GM23338 (cell line): ENCODE results near the gene DOCK2. TPM values are rescaled to one million over a fixed set of nuclear protein-coding genes. Genes with fewer than 3 reads are reported as not detected.

Source experiments
- ATAC-seq: fragments of 200-7000 bp; cut with Tn5 transposase; 3 replicates; pipeline ENCODE4 v1.9.1; 2020
- DNase-seq: peaks from one replicate; pipeline ENCODE4 v3.0.0-alpha.2; 2015; ENCODE audit warnings: low spot score
- H2AFZ ChIP-seq: fragments of 200-600 bp; sonication (generic); 2 replicates; pipeline ENCODE4 v1.8.0; 2016; ENCODE audit warnings: antibody characterized with exemption, mild to moderate bottlenecking, moderate library complexity
- H3F3A ChIP-seq: fragments of 200-600 bp; sonication (generic); replicated peaks from 2 replicates; pipeline ENCODE4 v1.8.0; 2017; ENCODE audit warnings: antibody characterized with exemption, mixed run types, low read depth
- H3K27ac ChIP-seq: fragments of 200-600 bp; sonication (generic); 2 replicates; pipeline ENCODE4 v1.6.1; 2016; ENCODE audit warnings: low read depth
- H3K27me3 ChIP-seq: fragments of 200-600 bp; sonication (generic); 2 replicates; pipeline ENCODE4 v1.8.0; 2016; ENCODE audit warnings: mild to moderate bottlenecking, mixed run types, moderate library complexity; ENCODE audit not compliant: insufficient read depth
- H3K36me3 ChIP-seq: fragments of 200-600 bp; sonication (generic); 2 replicates; pipeline ENCODE4 v1.8.0; 2016; ENCODE audit warnings: mild to moderate bottlenecking; ENCODE audit not compliant: insufficient read depth
- H3K4me1 ChIP-seq: fragments of 200-600 bp; sonication (generic); 2 replicates; pipeline ENCODE4 v1.8.0; 2016; ENCODE audit warnings: mild to moderate bottlenecking, moderate library complexity; ENCODE audit not compliant: insufficient read depth
- H3K4me2 ChIP-seq: fragments of 200-600 bp; sonication (generic); 2 replicates; pipeline ENCODE4 v1.7.1; 2017; ENCODE audit warnings: mixed run types
- H3K4me3 ChIP-seq: fragments of 200-600 bp; sonication (generic); 2 replicates; pipeline ENCODE4 v1.6.1; 2016; ENCODE audit warnings: mixed run types
- H3K79me2 ChIP-seq: fragments of 200-600 bp; sonication (generic); replicated peaks from 2 replicates; pipeline ENCODE4 v1.8.0; 2017; ENCODE audit warnings: mild to moderate bottlenecking; ENCODE audit not compliant: insufficient read depth
- H3K9me2 ChIP-seq: fragments of 200-600 bp; sonication (generic); 2 replicates; pipeline ENCODE4 v1.8.0; 2017; ENCODE audit not compliant: insufficient read depth
- H4K20me1 ChIP-seq: fragments of 200-600 bp; sonication (generic); replicated peaks from 2 replicates; pipeline ENCODE4 v1.8.0; 2017; ENCODE audit warnings: mild to moderate bottlenecking; ENCODE audit not compliant: insufficient read depth
- H3K27ac Mint-ChIP-seq: 2 replicates; pipeline ENCODE4 v1.8.0; 2020; ENCODE audit warnings: inconsistent platforms, mild to moderate bottlenecking, moderate library complexity, mixed read lengths
- H3K27me3 Mint-ChIP-seq: 3 replicates; pipeline ENCODE4 v1.8.0; 2022; ENCODE audit warnings: low read depth, mild to moderate bottlenecking, moderate library complexity, mixed read lengths, inconsistent platforms; ENCODE audit not compliant: insufficient read depth, poor library complexity
- H3K36me3 Mint-ChIP-seq: 3 replicates; pipeline ENCODE4 v1.8.0; 2021; ENCODE audit warnings: low read depth, mild to moderate bottlenecking, inconsistent platforms, moderate library complexity, mixed read lengths
- H3K4me1 Mint-ChIP-seq: 3 replicates; pipeline ENCODE4 v1.8.0; 2020; ENCODE audit warnings: mild to moderate bottlenecking, inconsistent platforms, mixed read lengths
- H3K4me3 Mint-ChIP-seq: 3 replicates; pipeline ENCODE4 v1.8.0; 2021; ENCODE audit warnings: moderate library complexity, mild to moderate bottlenecking, inconsistent platforms, mixed read lengths
- H3K9me3 Mint-ChIP-seq: 3 replicates; pipeline ENCODE4 v1.8.0; 2020; ENCODE audit warnings: moderate library complexity, mild to moderate bottlenecking, inconsistent platforms, mixed read lengths
- CREB1 ChIP-seq: fragments of 250-450 bp; sonication (Bioruptor Pico); IDR thresholded peaks from 2 replicates; pipeline ENCODE4 v1.5.0; 2020; ENCODE audit warnings: low read depth, mild to moderate bottlenecking, moderate library complexity
- EZH2phosphoT487 ChIP-seq: fragments of 200-600 bp; sonication (generic); IDR thresholded peaks from one replicate; pipeline ENCODE4 v1.8.1; 2018; ENCODE audit warnings: antibody characterized with exemption; ENCODE audit not compliant: unreplicated experiment
- JUNB ChIP-seq: IDR thresholded peaks from one replicate; pipeline ENCODE4 v1.6.1; 2016; ENCODE audit warnings: antibody characterized with exemption; ENCODE audit not compliant: unreplicated experiment
- NANOG ChIP-seq: IDR thresholded peaks from 2 replicates; pipeline ENCODE4 v1.6.1; 2016; ENCODE audit warnings: antibody characterized with exemption, borderline replicate concordance
- POLR2AphosphoS5 ChIP-seq: IDR thresholded peaks from 2 replicates; pipeline ENCODE4 v1.6.1; 2016; ENCODE audit warnings: antibody characterized with exemption, low read depth
- STAT1 ChIP-seq: IDR thresholded peaks from one replicate; pipeline ENCODE4 v1.6.1; 2016; ENCODE audit warnings: antibody characterized with exemption; ENCODE audit not compliant: unreplicated experiment
- ZNF331 ChIP-seq: fragments of 250-450 bp; sonication (Bioruptor Pico); IDR thresholded peaks from 2 replicates; pipeline ENCODE4 v1.5.0; 2020; ENCODE audit warnings: low read depth, mild to moderate bottlenecking, moderate library complexity
- polyA plus RNA-seq: library from polyadenylated mRNA; unstranded; fragments of >200 nt; fragmentation: Nextera tagmentation; extraction: Ambion mirVana; gene quantifications from 2 replicates; pipeline ENCODE4 v1.2.1, GENCODE V29; 2016
- total RNA-seq: library from RNA; depleted of rRNA; stranded (reverse); fragments of >200 nt; shearing (Covaris generic); gene quantifications from 2 replicates; pipeline ENCODE4 v1.2.3, GENCODE V29; 2014
- TF ChIP-seq, protein P1 (sequence below): IDR thresholded peaks from one replicate; pipeline ENCODE4 v1.6.1; 2018; ENCODE audit warnings: antibody characterized with exemption; ENCODE audit not compliant: unreplicated experiment
- TF ChIP-seq, protein P2 (sequence below), 2 experiments: fragments of 200-600 bp in 1 of 2; sonication (generic) in 1 of 2; conservative IDR thresholded peaks; 2 replicates each; pipeline versions ENCODE4 v1.5.1 to v1.6.1; 2016 to 2017; ENCODE audit warnings: antibody characterized with exemption in 2 of 2, low read depth in 2 of 2, mild to moderate bottlenecking in 2 of 2, moderate library complexity in 1 of 2
- TF ChIP-seq, protein P3 (sequence below): IDR thresholded peaks from 2 replicates; pipeline ENCODE4 v1.6.1; 2016; ENCODE audit warnings: antibody characterized with exemption
- TF ChIP-seq, protein P4 (sequence below): fragments of 250-450 bp; sonication (Bioruptor Pico); IDR thresholded peaks from 2 replicates; pipeline ENCODE4 v1.5.0; 2020; ENCODE audit warnings: mild to moderate bottlenecking, moderate library complexity

The DOCK2 gene
- total and polyA plus RNA-seq, 2 experiments from 2014 or later = 3.7 to 9.4 TPM

DNA sequence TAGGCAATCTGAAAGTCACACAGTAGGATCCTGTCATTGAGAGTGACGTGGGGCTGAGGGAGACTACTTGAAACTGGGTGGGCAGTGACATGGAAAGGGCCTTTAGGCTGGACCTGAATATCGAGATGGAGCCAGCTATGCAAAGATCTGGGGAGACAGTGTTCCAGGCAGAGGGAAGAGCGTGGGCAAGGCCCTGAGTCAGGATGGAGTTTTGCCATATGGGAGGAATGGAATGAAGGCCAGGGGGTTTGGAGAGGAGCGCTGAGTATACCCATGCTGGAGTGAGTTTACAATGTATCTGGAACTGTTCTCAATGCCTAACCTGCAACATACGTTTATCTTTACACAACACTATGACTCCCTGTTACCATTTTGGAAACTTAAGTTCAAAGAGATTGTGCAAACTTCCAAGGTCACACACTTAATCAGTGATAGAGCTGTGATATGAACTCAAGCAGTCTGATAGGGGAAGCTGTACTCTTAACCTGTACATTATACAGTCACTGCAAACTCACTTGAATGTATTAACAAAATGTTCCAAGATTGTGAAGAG lies 309.7 kb downstream of the DOCK2 start (continued):
- TF ChIP-seq JUNB (no peak), POLR2AphosphoS5 (no peak), NANOG (no peak), ZNF331 (CRISPR knock-in tag) (no peak), CREB1 (CRISPR knock-in tag) (no peak), EZH2phosphoT487 (no peak)
- TF ChIP-seq, protein P1, sequence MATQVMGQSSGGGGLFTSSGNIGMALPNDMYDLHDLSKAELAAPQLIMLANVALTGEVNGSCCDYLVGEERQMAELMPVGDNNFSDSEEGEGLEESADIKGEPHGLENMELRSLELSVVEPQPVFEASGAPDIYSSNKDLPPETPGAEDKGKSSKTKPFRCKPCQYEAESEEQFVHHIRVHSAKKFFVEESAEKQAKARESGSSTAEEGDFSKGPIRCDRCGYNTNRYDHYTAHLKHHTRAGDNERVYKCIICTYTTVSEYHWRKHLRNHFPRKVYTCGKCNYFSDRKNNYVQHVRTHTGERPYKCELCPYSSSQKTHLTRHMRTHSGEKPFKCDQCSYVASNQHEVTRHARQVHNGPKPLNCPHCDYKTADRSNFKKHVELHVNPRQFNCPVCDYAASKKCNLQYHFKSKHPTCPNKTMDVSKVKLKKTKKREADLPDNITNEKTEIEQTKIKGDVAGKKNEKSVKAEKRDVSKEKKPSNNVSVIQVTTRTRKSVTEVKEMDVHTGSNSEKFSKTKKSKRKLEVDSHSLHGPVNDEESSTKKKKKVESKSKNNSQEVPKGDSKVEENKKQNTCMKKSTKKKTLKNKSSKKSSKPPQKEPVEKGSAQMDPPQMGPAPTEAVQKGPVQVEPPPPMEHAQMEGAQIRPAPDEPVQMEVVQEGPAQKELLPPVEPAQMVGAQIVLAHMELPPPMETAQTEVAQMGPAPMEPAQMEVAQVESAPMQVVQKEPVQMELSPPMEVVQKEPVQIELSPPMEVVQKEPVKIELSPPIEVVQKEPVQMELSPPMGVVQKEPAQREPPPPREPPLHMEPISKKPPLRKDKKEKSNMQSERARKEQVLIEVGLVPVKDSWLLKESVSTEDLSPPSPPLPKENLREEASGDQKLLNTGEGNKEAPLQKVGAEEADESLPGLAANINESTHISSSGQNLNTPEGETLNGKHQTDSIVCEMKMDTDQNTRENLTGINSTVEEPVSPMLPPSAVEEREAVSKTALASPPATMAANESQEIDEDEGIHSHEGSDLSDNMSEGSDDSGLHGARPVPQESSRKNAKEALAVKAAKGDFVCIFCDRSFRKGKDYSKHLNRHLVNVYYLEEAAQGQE = no peak
- TF ChIP-seq, protein P2, sequence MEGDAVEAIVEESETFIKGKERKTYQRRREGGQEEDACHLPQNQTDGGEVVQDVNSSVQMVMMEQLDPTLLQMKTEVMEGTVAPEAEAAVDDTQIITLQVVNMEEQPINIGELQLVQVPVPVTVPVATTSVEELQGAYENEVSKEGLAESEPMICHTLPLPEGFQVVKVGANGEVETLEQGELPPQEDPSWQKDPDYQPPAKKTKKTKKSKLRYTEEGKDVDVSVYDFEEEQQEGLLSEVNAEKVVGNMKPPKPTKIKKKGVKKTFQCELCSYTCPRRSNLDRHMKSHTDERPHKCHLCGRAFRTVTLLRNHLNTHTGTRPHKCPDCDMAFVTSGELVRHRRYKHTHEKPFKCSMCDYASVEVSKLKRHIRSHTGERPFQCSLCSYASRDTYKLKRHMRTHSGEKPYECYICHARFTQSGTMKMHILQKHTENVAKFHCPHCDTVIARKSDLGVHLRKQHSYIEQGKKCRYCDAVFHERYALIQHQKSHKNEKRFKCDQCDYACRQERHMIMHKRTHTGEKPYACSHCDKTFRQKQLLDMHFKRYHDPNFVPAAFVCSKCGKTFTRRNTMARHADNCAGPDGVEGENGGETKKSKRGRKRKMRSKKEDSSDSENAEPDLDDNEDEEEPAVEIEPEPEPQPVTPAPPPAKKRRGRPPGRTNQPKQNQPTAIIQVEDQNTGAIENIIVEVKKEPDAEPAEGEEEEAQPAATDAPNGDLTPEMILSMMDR (conservative IDR thresholded peaks at IDR 0.05; ENCODE audit: low read depth in 2 of 2) = no peak
- TF ChIP-seq, protein P3, sequence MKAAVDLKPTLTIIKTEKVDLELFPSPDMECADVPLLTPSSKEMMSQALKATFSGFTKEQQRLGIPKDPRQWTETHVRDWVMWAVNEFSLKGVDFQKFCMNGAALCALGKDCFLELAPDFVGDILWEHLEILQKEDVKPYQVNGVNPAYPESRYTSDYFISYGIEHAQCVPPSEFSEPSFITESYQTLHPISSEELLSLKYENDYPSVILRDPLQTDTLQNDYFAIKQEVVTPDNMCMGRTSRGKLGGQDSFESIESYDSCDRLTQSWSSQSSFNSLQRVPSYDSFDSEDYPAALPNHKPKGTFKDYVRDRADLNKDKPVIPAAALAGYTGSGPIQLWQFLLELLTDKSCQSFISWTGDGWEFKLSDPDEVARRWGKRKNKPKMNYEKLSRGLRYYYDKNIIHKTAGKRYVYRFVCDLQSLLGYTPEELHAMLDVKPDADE = no peak

DNA sequence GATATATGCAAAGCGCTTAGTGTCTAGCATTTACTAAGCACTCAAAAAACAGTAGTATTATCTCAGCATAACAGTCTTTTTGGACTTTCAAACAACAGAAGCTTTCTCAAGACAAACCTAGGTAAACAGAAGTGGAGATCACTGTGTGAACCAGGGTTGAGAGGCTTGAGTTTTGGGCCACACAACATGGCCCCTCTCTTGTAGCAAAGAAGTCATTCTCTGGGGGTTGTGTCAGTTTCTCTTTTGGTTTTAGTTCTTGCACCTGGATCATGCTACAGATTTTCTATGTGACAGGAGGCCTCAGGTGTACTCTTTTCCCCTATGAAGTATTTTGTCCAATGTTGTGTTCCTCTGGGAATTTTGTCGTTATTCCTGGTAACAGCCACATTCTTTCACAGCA lies 313.3 kb downstream of the DOCK2 start:
- peaks cover 3% of the 10 kb centered on the region for H3K27me3 Mint-ChIP-seq
- H3K27me3 ChIP-seq = no peaks in the 10 kb centered on the region
- H3K9me3 Mint-ChIP-seq = no peaks in the 10 kb centered on the region
- H3K36me3 Mint-ChIP-seq = no peaks in the 10 kb centered on the region
- ATAC-seq (no peak), DNase-seq (no peak)
- no peaks in the 10 kb centered on the region for H3K79me2 ChIP-seq
- no peak overlapping the region for H2AFZ ChIP-seq
- peaks cover 21% of the 10 kb centered on the region for H3K4me1 Mint-ChIP-seq
- peaks cover 9% of the 10 kb centered on the region for H3K4me1 ChIP-seq
- no peaks in the 10 kb centered on the region for H4K20me1 ChIP-seq
- TF ChIP-seq, protein P4, sequence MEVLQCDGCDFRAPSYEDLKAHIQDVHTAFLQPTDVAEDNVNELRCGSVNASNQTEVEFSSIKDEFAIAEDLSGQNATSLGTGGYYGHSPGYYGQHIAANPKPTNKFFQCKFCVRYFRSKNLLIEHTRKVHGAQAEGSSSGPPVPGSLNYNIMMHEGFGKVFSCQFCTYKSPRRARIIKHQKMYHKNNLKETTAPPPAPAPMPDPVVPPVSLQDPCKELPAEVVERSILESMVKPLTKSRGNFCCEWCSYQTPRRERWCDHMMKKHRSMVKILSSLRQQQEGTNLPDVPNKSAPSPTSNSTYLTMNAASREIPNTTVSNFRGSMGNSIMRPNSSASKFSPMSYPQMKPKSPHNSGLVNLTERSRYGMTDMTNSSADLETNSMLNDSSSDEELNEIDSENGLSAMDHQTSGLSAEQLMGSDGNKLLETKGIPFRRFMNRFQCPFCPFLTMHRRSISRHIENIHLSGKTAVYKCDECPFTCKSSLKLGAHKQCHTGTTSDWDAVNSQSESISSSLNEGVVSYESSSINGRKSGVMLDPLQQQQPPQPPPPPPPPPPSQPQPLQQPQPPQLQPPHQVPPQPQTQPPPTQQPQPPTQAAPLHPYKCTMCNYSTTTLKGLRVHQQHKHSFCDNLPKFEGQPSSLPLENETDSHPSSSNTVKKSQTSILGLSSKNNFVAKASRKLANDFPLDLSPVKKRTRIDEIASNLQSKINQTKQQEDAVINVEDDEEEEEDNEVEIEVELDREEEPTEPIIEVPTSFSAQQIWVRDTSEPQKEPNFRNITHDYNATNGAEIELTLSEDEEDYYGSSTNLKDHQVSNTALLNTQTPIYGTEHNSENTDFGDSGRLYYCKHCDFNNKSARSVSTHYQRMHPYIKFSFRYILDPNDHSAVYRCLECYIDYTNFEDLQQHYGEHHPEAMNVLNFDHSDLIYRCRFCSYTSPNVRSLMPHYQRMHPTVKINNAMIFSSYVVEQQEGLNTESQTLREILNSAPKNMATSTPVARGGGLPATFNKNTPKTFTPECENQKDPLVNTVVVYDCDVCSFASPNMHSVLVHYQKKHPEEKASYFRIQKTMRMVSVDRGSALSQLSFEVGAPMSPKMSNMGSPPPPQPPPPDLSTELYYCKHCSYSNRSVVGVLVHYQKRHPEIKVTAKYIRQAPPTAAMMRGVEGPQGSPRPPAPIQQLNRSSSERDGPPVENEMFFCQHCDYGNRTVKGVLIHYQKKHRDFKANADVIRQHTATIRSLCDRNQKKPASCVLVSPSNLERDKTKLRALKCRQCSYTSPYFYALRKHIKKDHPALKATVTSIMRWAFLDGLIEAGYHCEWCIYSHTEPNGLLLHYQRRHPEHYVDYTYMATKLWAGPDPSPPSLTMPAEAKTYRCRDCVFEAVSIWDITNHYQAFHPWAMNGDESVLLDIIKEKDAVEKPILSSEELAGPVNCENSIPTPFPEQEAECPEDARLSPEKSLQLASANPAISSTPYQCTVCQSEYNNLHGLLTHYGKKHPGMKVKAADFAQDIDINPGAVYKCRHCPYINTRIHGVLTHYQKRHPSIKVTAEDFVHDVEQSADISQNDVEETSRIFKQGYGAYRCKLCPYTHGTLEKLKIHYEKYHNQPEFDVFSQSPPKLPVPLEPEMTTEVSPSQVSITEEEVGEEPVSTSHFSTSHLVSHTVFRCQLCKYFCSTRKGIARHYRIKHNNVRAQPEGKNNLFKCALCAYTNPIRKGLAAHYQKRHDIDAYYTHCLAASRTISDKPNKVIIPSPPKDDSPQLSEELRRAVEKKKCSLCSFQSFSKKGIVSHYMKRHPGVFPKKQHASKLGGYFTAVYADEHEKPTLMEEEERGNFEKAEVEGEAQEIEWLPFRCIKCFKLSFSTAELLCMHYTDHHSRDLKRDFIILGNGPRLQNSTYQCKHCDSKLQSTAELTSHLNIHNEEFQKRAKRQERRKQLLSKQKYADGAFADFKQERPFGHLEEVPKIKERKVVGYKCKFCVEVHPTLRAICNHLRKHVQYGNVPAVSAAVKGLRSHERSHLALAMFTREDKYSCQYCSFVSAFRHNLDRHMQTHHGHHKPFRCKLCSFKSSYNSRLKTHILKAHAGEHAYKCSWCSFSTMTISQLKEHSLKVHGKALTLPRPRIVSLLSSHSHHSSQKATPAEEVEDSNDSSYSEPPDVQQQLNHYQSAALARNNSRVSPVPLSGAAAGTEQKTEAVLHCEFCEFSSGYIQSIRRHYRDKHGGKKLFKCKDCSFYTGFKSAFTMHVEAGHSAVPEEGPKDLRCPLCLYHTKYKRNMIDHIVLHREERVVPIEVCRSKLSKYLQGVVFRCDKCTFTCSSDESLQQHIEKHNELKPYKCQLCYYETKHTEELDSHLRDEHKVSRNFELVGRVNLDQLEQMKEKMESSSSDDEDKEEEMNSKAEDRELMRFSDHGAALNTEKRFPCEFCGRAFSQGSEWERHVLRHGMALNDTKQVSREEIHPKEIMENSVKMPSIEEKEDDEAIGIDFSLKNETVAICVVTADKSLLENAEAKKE (CRISPR knock-in tag) = no peak
- TF ChIP-seq STAT1 = no peak
- H3K4me3 ChIP-seq = no peak overlapping the region
- H3K27ac Mint-ChIP-seq = no peak overlapping the region
- H3K27ac ChIP-seq = no peak overlapping the region
- H3F3A ChIP-seq = no peaks in the 10 kb centered on the region
- no peak overlapping the region for H3K4me3 Mint-ChIP-seq
- H3K4me2 ChIP-seq = no peak overlapping the region
- H3K36me3 ChIP-seq = no peaks in the 10 kb centered on the region
- no peaks in the 10 kb centered on the region for H3K9me2 ChIP-seq
